Esophagus squamous epithelium (tissue), 4 donors: ENCODE measurements around the gene SPATA6.

ENCODE experiments used
- CTCF ChIP-seq, 6 experiments: fragments of 450-650 bp in 4 of 6; fragments of 200-600 bp in 2 of 6; sonication (generic) in 2 of 6; IDR thresholded peaks; one replicate each; pipeline ENCODE4 v1.5.1; 2016 to 2019; ENCODE audit warnings: antibody characterized with exemption in 6 of 6, mild to moderate bottlenecking in 4 of 6, moderate library complexity in 4 of 6
- POLR2A ChIP-seq, 4 donors: fragments of 450-650 bp; IDR thresholded peaks; one replicate each; pipeline ENCODE4 v1.6.1; 2017; ENCODE audit warnings: antibody characterized with exemption in 4 of 4, mild to moderate bottlenecking in 4 of 4, moderate library complexity in 3 of 4

GRCh38 chr1:48292706-48293105, 179.3 kb downstream of the SPATA6 start:
- TF ChIP-seq CTCF (IDR thresholded peaks at IDR 0.05): no peak
- no peak for TF ChIP-seq POLR2A (IDR thresholded peaks at IDR 0.05)
